Neural crest cell (in vitro differentiated cells): ENCODE measurements around the gene DAB2IP. TPM values are rescaled to one million over a fixed set of nuclear protein-coding genes. Genes with fewer than 3 reads are reported as not detected.
A peak's percentile ranks its signal among the peaks of the same experiment; 100 is the strongest.

Experiments used
- DNase-seq: peaks from one replicate; pipeline ENCODE4 v3.0.0; 2021; ENCODE audit warnings: low read depth, mixed read lengths, low spot score
- H3K27ac Mint-ChIP-seq: one replicate; pipeline ENCODE4 v1.8.0; 2021; ENCODE audit warnings: mild to moderate bottlenecking, mixed read lengths; ENCODE audit not compliant: unreplicated experiment
- H3K27me3 Mint-ChIP-seq: 2 replicates; pipeline ENCODE4 v1.8.0; 2021; ENCODE audit warnings: low read depth, mild to moderate bottlenecking, mixed read lengths
- H3K36me3 Mint-ChIP-seq: 2 replicates; pipeline ENCODE4 v1.8.0; 2021; ENCODE audit warnings: low read depth, mild to moderate bottlenecking, mixed read lengths
- H3K4me1 Mint-ChIP-seq: 2 replicates; pipeline ENCODE4 v1.8.0; 2021; ENCODE audit warnings: mixed read lengths
- H3K4me3 Mint-ChIP-seq: one replicate; pipeline ENCODE4 v1.8.0; 2021; ENCODE audit warnings: mild to moderate bottlenecking, mixed read lengths
- H3K9me3 Mint-ChIP-seq: 2 replicates; pipeline ENCODE4 v1.8.0; 2021; ENCODE audit warnings: mixed read lengths
- CTCF ChIP-seq: fragments of 200-600 bp; sonication (generic); conservative IDR thresholded peaks from 2 replicates; pipeline ENCODE4 v1.5.0; 2021; ENCODE audit warnings: antibody characterized with exemption, mild to moderate bottlenecking
- total RNA-seq: library from RNA; stranded (reverse); gene quantifications from 2 replicates; pipeline ENCODE4 v1.2.1, GENCODE V29; 2021

Gene DAB2IP
- total RNA-seq, 1 donor from 2014 or later: 48.3 TPM

- DNase-seq: no peak
- TF ChIP-seq CTCF: no peak
- no peaks in the 10 kb centered on the region for H3K36me3 Mint-ChIP-seq
- H3K4me3 Mint-ChIP-seq: no peak overlapping the region
- H3K27ac Mint-ChIP-seq: peak overlapping the region; percentile 71
- H3K27me3 Mint-ChIP-seq: no peaks in the 10 kb centered on the region
- no peaks in the 10 kb centered on the region for H3K9me3 Mint-ChIP-seq
- H3K4me1 Mint-ChIP-seq: peaks cover 63% of the 10 kb centered on the region
Measured at GRCh38 chr9:121720311-121721057, 69.0 kb downstream of the DAB2IP start.

GRCh38 chr9:121721058-121721350 is 69.6 kb downstream of the DAB2IP start:
- no peak for TF ChIP-seq CTCF
- Mint-ChIP-seq H3K4me3 (no peak overlapping the region), H3K27me3 (no peaks in the 10 kb centered on the region), H3K36me3 (no peaks in the 10 kb centered on the region), H3K27ac (no peak overlapping the region), H3K9me3 (no peaks in the 10 kb centered on the region), H3K4me1 (peaks cover 68% of the 10 kb centered on the region)
- no peak for DNase-seq

- no peak for TF ChIP-seq CTCF
- Mint-ChIP-seq H3K36me3 (no peaks in the 10 kb centered on the region), H3K27ac (no peak overlapping the region), H3K9me3 (no peaks in the 10 kb centered on the region), H3K4me1 (peaks cover 70% of the 10 kb centered on the region), H3K4me3 (no peak overlapping the region), H3K27me3 (no peaks in the 10 kb centered on the region)
- DNase-seq: no peak
Measured at GRCh38 chr9:121721770-121722169, 70.3 kb downstream of the DAB2IP start.

DNA sequence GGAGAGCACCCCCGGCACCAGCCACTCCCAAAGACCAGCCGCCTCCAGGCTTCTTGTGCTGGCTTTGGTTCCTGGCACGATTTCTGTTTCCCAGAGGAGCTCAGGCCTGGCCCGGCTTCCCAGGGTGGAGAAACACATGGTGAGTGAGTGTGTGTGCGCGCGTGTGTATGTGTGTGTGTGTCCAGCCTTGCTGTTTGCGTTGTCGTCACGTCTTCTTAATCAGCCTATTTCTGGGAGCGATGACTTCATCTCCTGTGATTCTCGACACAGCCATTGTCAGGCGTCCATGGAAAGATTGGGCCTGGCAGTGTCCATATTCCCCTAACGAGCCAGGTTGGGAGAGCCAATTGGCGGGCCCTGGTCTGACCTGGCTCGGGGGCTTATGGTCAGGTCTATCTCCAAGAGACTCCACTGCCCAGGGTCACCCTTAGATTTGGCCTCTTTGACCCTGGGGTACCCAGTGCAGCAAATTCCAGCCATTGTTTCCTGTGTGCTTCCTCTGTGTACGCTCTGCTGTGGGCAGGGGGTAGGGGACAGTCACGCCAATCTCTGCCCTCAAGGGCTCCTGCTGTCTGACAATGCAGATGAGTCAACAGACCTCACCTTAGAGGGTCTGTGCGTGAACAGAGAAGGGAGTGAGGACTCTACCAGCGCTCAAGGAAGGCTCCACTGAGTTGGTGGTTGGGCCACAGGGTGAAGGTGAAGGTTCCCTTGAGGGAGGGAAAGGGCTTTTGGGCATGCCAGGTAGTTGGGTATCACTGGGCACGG is 73.8 kb downstream of the DAB2IP start:
- DNase-seq: no peak
- no peaks in the 10 kb centered on the region for H3K36me3 Mint-ChIP-seq
- no peaks in the 10 kb centered on the region for H3K27me3 Mint-ChIP-seq
- peak overlapping the region; percentile 36 for H3K27ac Mint-ChIP-seq
- H3K9me3 Mint-ChIP-seq: no peaks in the 10 kb centered on the region
- no peak for TF ChIP-seq CTCF
- peak overlapping the region; percentile 7 for H3K4me3 Mint-ChIP-seq
- H3K4me1 Mint-ChIP-seq: peaks cover 49% of the 10 kb centered on the region

DNA sequence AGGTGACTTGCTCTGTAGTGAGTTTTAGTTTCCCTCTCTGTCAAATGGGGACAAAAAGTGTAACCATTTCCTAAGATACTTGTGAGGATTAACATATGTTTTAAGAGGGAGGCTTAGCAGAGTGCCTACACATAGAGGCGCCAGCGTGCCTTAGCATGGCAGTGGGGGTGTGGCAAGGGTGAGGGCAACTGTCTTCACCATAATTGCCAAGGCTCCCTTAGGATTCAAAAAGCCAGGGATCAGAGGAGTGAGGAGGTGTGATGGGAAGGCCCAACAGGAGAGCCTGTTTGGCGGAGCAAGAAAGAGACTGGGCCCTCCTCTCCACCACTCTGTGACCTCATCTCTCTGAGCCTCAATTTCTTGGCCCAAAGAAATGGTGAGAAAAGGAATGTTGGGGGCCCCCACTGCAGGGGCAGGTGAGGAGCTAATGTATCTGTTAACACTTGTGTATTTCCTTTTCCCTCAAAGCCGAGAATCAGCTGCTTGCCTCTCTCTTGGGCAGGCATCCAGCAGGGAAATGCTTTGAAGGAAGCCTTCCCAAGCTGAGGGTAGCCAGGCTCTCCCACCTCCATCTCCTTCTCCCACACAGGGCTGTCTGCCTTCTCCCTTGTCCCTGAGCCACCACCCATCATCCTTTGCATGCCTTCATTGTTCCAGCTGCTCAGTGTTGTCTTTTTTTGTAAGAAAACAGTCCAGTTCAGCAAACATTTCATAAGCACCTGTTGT is 76.0 kb downstream of the DAB2IP start:
- TF ChIP-seq CTCF: no peak
- no peak for DNase-seq
- Mint-ChIP-seq H3K4me3 (no peak overlapping the region), H3K36me3 (no peaks in the 10 kb centered on the region), H3K27ac (peak overlapping the region; percentile 12), H3K27me3 (no peaks in the 10 kb centered on the region), H3K4me1 (peaks cover 27% of the 10 kb centered on the region), H3K9me3 (no peaks in the 10 kb centered on the region)
